ENCODE data around the gene DPP4. TPM values are rescaled to one million over a fixed set of nuclear protein-coding genes. Genes with fewer than 3 reads are reported as not detected.
A peak's percentile ranks its signal among the peaks of the same experiment; 100 is the strongest.

Gene DPP4
- total RNA-seq, 1 donor from 2014 or later = 0.82 TPM

DNA sequence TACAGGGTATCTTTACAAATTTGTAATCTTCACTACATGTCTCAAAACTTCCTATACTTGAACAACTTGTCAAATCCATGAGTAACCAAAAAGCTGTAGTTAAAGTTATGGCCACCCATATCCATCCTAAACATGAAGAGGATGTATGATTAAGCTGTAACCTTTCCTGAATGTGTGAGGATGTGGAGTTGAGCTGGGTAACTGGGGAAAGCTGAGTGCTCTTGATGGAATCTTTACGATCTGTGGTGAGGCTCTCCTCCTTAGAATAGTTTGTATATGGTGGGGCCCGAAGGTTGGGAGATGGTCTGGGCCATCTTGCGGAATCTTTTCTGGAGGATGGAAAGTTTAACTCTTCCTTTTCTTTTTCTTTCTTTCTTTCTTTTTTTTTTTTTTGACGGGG is 29.4 kb downstream of the DPP4 start:
- TF ChIP-seq, protein P1, sequence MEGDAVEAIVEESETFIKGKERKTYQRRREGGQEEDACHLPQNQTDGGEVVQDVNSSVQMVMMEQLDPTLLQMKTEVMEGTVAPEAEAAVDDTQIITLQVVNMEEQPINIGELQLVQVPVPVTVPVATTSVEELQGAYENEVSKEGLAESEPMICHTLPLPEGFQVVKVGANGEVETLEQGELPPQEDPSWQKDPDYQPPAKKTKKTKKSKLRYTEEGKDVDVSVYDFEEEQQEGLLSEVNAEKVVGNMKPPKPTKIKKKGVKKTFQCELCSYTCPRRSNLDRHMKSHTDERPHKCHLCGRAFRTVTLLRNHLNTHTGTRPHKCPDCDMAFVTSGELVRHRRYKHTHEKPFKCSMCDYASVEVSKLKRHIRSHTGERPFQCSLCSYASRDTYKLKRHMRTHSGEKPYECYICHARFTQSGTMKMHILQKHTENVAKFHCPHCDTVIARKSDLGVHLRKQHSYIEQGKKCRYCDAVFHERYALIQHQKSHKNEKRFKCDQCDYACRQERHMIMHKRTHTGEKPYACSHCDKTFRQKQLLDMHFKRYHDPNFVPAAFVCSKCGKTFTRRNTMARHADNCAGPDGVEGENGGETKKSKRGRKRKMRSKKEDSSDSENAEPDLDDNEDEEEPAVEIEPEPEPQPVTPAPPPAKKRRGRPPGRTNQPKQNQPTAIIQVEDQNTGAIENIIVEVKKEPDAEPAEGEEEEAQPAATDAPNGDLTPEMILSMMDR (conservative IDR thresholded peaks at IDR 0.05) = no peak
- H3K9me3 Mint-ChIP-seq = no peaks in the 10 kb centered on the region
- no peaks in the 10 kb centered on the region for H3K27me3 Mint-ChIP-seq (ENCODE audit: low read depth)
- DNase-seq (ENCODE audit: low read depth, low spot score) = no peak
- no peaks in the 10 kb centered on the region for H3K4me1 Mint-ChIP-seq
- H3K27ac Mint-ChIP-seq (ENCODE audit: unreplicated experiment) = no peak overlapping the region
- no peaks in the 10 kb centered on the region for H3K36me3 Mint-ChIP-seq (ENCODE audit: low read depth)
- no peak overlapping the region for H3K4me3 Mint-ChIP-seq

DNA sequence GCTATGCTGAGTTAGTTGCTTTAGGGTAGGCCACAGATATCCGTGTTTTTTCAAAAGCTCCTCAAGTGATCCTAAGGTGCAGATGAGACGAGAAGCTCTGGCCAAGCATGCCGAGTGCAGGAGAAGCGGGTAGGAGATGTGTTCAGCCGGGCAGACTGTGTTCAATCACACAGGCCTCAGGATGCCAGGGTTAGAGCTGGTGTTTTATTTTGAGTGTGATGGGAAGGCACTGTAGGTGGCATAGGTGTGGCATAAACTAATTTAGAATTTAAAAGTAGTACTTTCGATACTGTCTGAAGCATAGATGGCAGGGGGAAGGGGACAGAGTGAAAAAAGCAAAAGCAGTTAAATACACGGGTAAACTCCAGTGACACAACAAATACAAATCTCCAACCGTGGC is 30.9 kb downstream of the DPP4 start:
- no peaks in the 10 kb centered on the region for H3K9me3 Mint-ChIP-seq
- no peaks in the 10 kb centered on the region for H3K36me3 Mint-ChIP-seq (ENCODE audit: low read depth)
- DNase-seq (ENCODE audit: low read depth, low spot score) = no peak
- TF ChIP-seq, protein P1 (conservative IDR thresholded peaks at IDR 0.05) = no peak
- H3K4me3 Mint-ChIP-seq = no peak overlapping the region
- no peak overlapping the region for H3K27ac Mint-ChIP-seq (ENCODE audit: unreplicated experiment)
- peaks cover 7% of the 10 kb centered on the region for H3K4me1 Mint-ChIP-seq
- H3K27me3 Mint-ChIP-seq (ENCODE audit: low read depth) = no peaks in the 10 kb centered on the region

DNA sequence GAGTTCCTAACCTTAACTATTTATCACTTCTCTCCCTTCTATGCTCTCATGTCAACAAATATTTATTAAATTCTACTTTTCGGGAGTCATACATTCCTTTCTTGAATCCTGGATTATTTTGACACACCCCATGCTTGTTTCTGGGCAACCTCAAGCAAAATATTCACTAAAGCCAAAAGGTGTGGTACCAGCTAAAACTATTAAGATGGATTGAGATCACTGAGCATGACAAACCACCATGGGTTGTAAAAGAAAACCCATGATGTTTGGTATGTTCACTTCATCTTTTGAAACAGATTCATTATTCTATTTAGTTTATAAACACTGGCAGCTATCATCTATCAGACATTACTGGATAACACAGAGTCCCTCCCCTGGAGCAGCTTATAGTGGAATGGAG is 32.5 kb downstream of the DPP4 start:
- DNase-seq (ENCODE audit: low read depth, low spot score) = no peak
- no peaks in the 10 kb centered on the region for H3K9me3 Mint-ChIP-seq
- no peak overlapping the region for H3K27ac Mint-ChIP-seq (ENCODE audit: unreplicated experiment)
- H3K4me1 Mint-ChIP-seq = peaks cover 20% of the 10 kb centered on the region
- H3K4me3 Mint-ChIP-seq = no peak overlapping the region
- no peaks in the 10 kb centered on the region for H3K27me3 Mint-ChIP-seq (ENCODE audit: low read depth)
- TF ChIP-seq, protein P1 (conservative IDR thresholded peaks at IDR 0.05) = no peak
- no peaks in the 10 kb centered on the region for H3K36me3 Mint-ChIP-seq (ENCODE audit: low read depth)

DNA sequence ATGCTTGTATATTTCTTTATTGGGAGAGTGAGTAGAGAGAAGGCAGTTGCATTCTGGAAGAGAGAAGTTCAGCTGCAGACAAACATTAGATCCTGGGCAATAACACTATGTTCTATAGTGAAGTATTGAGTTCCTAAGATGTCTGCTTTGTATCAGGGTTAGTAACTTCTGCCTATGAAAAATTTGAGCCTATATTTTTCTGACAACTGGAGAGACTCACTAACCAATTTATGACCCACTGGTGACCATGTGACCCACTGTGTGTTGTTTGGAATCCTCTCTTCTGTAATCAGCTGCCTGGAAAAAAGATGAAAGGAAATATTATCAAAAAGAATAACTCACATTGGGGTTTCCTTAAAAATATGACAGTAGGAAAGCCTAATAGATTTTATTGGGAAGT is 35.3 kb downstream of the DPP4 start:
- DNase-seq (ENCODE audit: low read depth, low spot score) = no peak
- Mint-ChIP-seq H3K4me1 (peaks cover 25% of the 10 kb centered on the region), H3K36me3 (ENCODE audit: low read depth) (no peaks in the 10 kb centered on the region), H3K27me3 (ENCODE audit: low read depth) (no peaks in the 10 kb centered on the region), H3K9me3 (no peaks in the 10 kb centered on the region), H3K27ac (ENCODE audit: unreplicated experiment) (peak overlapping the region; percentile 64), H3K4me3 (no peak overlapping the region)
- TF ChIP-seq, protein P1 (conservative IDR thresholded peaks at IDR 0.05) = no peak

DNA sequence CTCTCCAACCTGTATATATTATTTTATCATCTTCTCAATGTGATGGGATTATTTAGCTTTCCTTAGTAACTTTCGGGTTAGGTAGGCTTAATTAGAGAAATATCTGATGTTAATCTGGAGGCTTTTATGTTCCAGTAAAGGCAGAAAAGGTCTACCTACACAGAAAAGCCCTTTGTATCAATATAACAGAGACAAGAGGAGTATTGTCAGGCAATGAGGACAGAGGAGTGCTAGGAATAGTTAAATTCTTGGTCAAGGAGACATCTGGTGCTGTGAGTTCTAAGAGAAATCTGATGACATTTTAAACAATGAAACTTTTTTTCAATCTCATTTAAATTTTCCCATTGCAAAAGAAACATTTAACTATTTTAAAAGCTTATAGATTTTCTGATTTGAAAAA is 36.1 kb downstream of the DPP4 start:
- no peaks in the 10 kb centered on the region for H3K36me3 Mint-ChIP-seq (ENCODE audit: low read depth)
- no peak for DNase-seq (ENCODE audit: low read depth, low spot score)
- H3K4me1 Mint-ChIP-seq = peaks cover 32% of the 10 kb centered on the region
- no peaks in the 10 kb centered on the region for H3K27me3 Mint-ChIP-seq (ENCODE audit: low read depth)
- TF ChIP-seq, protein P1 (conservative IDR thresholded peaks at IDR 0.05) = no peak
- H3K27ac Mint-ChIP-seq (ENCODE audit: unreplicated experiment) = peak overlapping the region; percentile 83
- peak overlapping the region; percentile 66 for H3K4me3 Mint-ChIP-seq
- H3K9me3 Mint-ChIP-seq = no peaks in the 10 kb centered on the region

Data from neural crest cell (in vitro differentiated cells).